Liver (tissue), 9 donors: Measurements from ENCODE around the gene NPW. TPM values are rescaled to one million over a fixed set of nuclear protein-coding genes. Genes with fewer than 3 reads are reported as not detected.

Experiments used
- DNase-seq: peaks from one replicate; pipeline ENCODE4 v3.0.0-alpha.2; 2017; ENCODE audit warnings: low spot score
- H3K27ac ChIP-seq, 2 donors: one replicate each; pipeline ENCODE4 v1.7.0; 2013; ENCODE audit warnings: inconsistent platforms in 2 of 2, low read length in 2 of 2, control low read depth in 1 of 2, low read depth in 1 of 2, mild to moderate bottlenecking in 1 of 2
- H3K27me3 ChIP-seq, 4 donors: one replicate each; pipeline versions ENCODE4 v1.6.1 to v1.7.0; 2013; ENCODE audit warnings: low read length in 3 of 4, inconsistent platforms in 1 of 4, mild to moderate bottlenecking in 1 of 4, moderate library complexity in 1 of 4; ENCODE audit not compliant: control insufficient read depth in 4 of 4, insufficient read depth in 4 of 4
- H3K36me3 ChIP-seq, 4 donors: one replicate each; pipeline versions ENCODE4 v1.6.1 to v1.7.0; 2013; ENCODE audit warnings: low read length in 3 of 4, mild to moderate bottlenecking in 3 of 4, low read depth in 1 of 4, moderate library complexity in 1 of 4; ENCODE audit not compliant: control insufficient read depth in 4 of 4, insufficient read depth in 3 of 4
- H3K4me1 ChIP-seq, 4 donors: one replicate each; pipeline versions ENCODE4 v1.6.1 to v1.7.0; 2013; ENCODE audit warnings: low read length in 3 of 4, mild to moderate bottlenecking in 3 of 4, moderate library complexity in 1 of 4; ENCODE audit not compliant: control insufficient read depth in 4 of 4, insufficient read depth in 4 of 4
- H3K4me3 ChIP-seq, 3 donors: one replicate each; pipeline versions ENCODE4 v1.6.1 to v1.7.0; 2013; ENCODE audit warnings: low read length in 3 of 3, control low read depth in 1 of 3, low read depth in 1 of 3, mild to moderate bottlenecking in 1 of 3
- H3K9ac ChIP-seq, 2 donors: one replicate each; pipeline ENCODE4 v1.7.0; 2013; ENCODE audit warnings: low read length in 2 of 2, mild to moderate bottlenecking in 2 of 2, moderate library complexity in 2 of 2, control low read depth in 1 of 2, low read depth in 1 of 2
- H3K9me3 ChIP-seq, 4 donors: one replicate each; pipeline versions ENCODE4 v1.6.1 to v1.7.0; 2013; ENCODE audit warnings: low read length in 3 of 4; ENCODE audit not compliant: control insufficient read depth in 4 of 4
- EGR1 ChIP-seq, 2 donors: IDR thresholded peaks; 2 replicates each; pipeline ENCODE4 v1.6.1; 2016 to 2018; ENCODE audit warnings: antibody characterized with exemption in 2 of 2, low read depth in 2 of 2
- FOXA1 ChIP-seq: IDR thresholded peaks from 2 replicates; pipeline ENCODE4 v1.6.1; 2016; ENCODE audit warnings: antibody characterized with exemption
- FOXA2 ChIP-seq: IDR thresholded peaks from 2 replicates; pipeline ENCODE4 v1.6.1; 2016; ENCODE audit warnings: antibody characterized with exemption
- GABPA ChIP-seq, 2 donors: IDR thresholded peaks in 1 of 2; conservative IDR thresholded peaks in 1 of 2; 2 replicates each; pipeline ENCODE4 v1.6.1; 2016; ENCODE audit warnings: antibody characterized with exemption in 2 of 2, mild to moderate bottlenecking in 1 of 2, moderate library complexity in 1 of 2
- HNF4A ChIP-seq, 2 donors: conservative IDR thresholded peaks; 2 replicates each; pipeline ENCODE4 v1.6.1; 2016; ENCODE audit warnings: antibody characterized with exemption in 2 of 2, mild to moderate bottlenecking in 2 of 2
- JUND ChIP-seq, 2 donors: IDR thresholded peaks; 2 replicates each; pipeline ENCODE4 v1.6.1; 2016; ENCODE audit warnings: antibody characterized with exemption in 2 of 2
- NR2F2 ChIP-seq: IDR thresholded peaks from 2 replicates; pipeline ENCODE4 v1.6.1; 2016; ENCODE audit warnings: antibody characterized with exemption
- RAD21 ChIP-seq, 2 donors: IDR thresholded peaks; 2 replicates each; pipeline ENCODE4 v1.6.1; 2016; ENCODE audit warnings: antibody characterized with exemption in 2 of 2, mild to moderate bottlenecking in 2 of 2
- RXRA ChIP-seq, 2 donors: IDR thresholded peaks; 2 replicates each; pipeline ENCODE4 v1.6.1; 2017 to 2018; ENCODE audit warnings: antibody characterized with exemption in 2 of 2, mild to moderate bottlenecking in 1 of 2
- SP1 ChIP-seq: IDR thresholded peaks from 2 replicates; pipeline ENCODE4 v1.6.1; 2018; ENCODE audit warnings: antibody characterized with exemption, mild to moderate bottlenecking
- TAF1 ChIP-seq: conservative IDR thresholded peaks from 2 replicates; pipeline ENCODE4 v1.6.1; 2016; ENCODE audit warnings: antibody characterized with exemption, mild to moderate bottlenecking
- YY1 ChIP-seq: IDR thresholded peaks from 2 replicates; pipeline ENCODE4 v1.6.1; 2016; ENCODE audit warnings: antibody characterized with exemption, mild to moderate bottlenecking
- WGBS: extraction: QIAGEN DNeasy Blood & Tissue Kit; methylation state at CpG from one replicate; pipeline ENCODE4 v1.1.7; 2013; 5-methylcytosine and 5-hydroxymethylcytosine counted together
- polyA plus RNA-seq, 2 donors: library from polyadenylated mRNA; stranded (reverse) in 1 of 2; unstranded in 1 of 2; fragments of 200-250 nt in 1 of 2; fragments of >200 nt in 1 of 2; fragmentation: Nextera tagmentation in 1 of 2; extraction: Ambion mirVana in 1 of 2; gene quantifications; one replicate each; pipeline versions ENCODE4 v1.2.1 to v1.2.3, GENCODE V29; 2013 to 2015
- total RNA-seq, 2 donors: library from RNA; depleted of rRNA; stranded (reverse); fragments of >200 nt; gene quantifications; one replicate each; pipeline ENCODE4 v1.2.3, GENCODE V29; 2014
- TF ChIP-seq, protein P1 (sequence below): IDR thresholded peaks from 2 replicates; pipeline ENCODE4 v1.6.1; 2016; ENCODE audit warnings: antibody characterized with exemption
- TF ChIP-seq, protein P2 (sequence below): IDR thresholded peaks from 2 replicates; pipeline ENCODE4 v1.6.1; 2016; ENCODE audit warnings: antibody characterized with exemption
- TF ChIP-seq, protein P3 (sequence below): IDR thresholded peaks from 2 replicates; pipeline ENCODE4 v1.6.1; 2016; ENCODE audit warnings: antibody characterized with exemption
- TF ChIP-seq, protein P4 (sequence below): fragments of 150-350 bp; IDR thresholded peaks from 2 replicates; pipeline ENCODE4 v1.5.1; 2017; ENCODE audit warnings: improper control_type of control experiment, low read depth, low read length; ENCODE audit not compliant: missing input control
- donor health status: healthy.
- donor health status: healthy.
- donor health status: healthy.
- donor health status: healthy.
- donor health status: healthy.

The NPW gene
- total and polyA plus RNA-seq, 4 donors: 1.3 to 20.6 (median 9.1) TPM

DNA sequence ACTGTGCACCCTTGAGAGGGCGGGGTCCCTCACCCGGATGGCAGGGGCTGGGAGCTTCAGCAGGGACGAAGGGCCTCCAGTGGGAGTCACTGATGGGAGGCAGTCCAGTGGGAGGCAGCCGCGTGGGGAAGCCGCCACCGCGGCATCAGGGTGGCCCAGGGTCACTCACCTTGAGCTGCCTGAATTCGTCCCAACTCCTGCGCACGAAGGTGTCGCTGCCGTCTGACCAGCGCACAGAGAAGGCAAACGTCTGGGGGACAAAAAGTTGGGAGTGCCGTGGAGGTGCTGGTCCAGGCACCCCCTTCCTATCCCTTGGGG, 38.9 kb upstream of the NPW start:
- no peak for TF ChIP-seq GABPA (IDR thresholded peaks at IDR 0.05 in 1 of 2, conservative IDR thresholded peaks at IDR 0.05 in 1 of 2)
- TF ChIP-seq TAF1: no peak
- TF ChIP-seq YY1: no peak
- TF ChIP-seq NR2F2: no peak
- no peak for TF ChIP-seq SP1
- no peak for TF ChIP-seq JUND (IDR thresholded peaks at IDR 0.05)
- TF ChIP-seq, protein P1, sequence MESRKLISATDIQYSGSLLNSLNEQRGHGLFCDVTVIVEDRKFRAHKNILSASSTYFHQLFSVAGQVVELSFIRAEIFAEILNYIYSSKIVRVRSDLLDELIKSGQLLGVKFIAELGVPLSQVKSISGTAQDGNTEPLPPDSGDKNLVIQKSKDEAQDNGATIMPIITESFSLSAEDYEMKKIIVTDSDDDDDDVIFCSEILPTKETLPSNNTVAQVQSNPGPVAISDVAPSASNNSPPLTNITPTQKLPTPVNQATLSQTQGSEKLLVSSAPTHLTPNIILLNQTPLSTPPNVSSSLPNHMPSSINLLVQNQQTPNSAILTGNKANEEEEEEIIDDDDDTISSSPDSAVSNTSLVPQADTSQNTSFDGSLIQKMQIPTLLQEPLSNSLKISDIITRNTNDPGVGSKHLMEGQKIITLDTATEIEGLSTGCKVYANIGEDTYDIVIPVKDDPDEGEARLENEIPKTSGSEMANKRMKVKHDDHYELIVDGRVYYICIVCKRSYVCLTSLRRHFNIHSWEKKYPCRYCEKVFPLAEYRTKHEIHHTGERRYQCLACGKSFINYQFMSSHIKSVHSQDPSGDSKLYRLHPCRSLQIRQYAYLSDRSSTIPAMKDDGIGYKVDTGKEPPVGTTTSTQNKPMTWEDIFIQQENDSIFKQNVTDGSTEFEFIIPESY: no peak
- TF ChIP-seq, protein P2, sequence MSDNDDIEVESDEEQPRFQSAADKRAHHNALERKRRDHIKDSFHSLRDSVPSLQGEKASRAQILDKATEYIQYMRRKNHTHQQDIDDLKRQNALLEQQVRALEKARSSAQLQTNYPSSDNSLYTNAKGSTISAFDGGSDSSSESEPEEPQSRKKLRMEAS: no peak
- TF ChIP-seq HNF4A (conservative IDR thresholded peaks at IDR 0.05): no peak
- no peak for TF ChIP-seq FOXA1
- peaks cover 4 to 30% (median 10%) of the 10 kb centered on the region in 4 donors for H3K36me3 ChIP-seq
- H3K27me3 ChIP-seq: no peaks in the 10 kb centered on the region
- no peak overlapping the region for H3K27ac ChIP-seq
- no peak overlapping the region for H3K9ac ChIP-seq
- H3K4me1 ChIP-seq: peaks cover 5 to 31% (median 17%) of the 10 kb centered on the region in 4 donors
- H3K9me3 ChIP-seq: no peaks in the 10 kb centered on the region
- no peak overlapping the region for H3K4me3 ChIP-seq
- 20% methylated on average over 16 of the region's 16 CpGs for WGBS
- no peak for DNase-seq

DNA sequence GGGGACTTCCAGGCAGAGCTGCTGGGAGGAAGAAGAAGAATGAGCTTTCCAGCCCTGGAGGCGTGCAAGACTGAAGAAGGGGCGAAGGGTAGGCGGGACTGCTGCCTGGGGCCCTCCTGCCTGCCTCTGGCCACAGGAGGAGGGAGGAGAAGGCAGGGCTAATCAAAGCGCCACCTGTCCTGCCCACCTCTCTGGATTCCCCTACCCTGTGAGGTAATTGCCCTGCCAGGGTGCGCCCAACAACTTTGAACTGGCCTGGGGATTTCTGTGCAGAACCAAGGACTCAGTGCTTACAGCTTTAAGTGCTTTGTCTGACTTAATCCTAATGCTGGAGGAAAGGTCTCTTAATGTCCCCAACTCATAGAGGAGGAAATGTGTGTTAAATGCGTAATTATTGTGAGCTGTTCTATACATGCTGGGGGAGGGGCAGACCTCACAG, 38.2 kb upstream of the NPW start, which contains the start of gene NOXO1:
TSS of gene NOXO1 (minus strand) at position 72 of the 439 bp plus-strand sequence. CDS start 290 bp downstream, outside the sequence.
- no peak for DNase-seq
- H3K27ac ChIP-seq: no peak within 1 kb of the TSS
- TF ChIP-seq, protein P3, sequence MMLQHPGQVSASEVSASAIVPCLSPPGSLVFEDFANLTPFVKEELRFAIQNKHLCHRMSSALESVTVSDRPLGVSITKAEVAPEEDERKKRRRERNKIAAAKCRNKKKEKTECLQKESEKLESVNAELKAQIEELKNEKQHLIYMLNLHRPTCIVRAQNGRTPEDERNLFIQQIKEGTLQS: no peak
- TF ChIP-seq RAD21 (IDR thresholded peaks at IDR 0.05) (no peak), JUND (IDR thresholded peaks at IDR 0.05) (no peak), RXRA (IDR thresholded peaks at IDR 0.05) (no peak), EGR1 (IDR thresholded peaks at IDR 0.05; ENCODE audit: low read depth in 2 of 2) (no peak), FOXA1 (no peak), GABPA (IDR thresholded peaks at IDR 0.05 in 1 of 2, conservative IDR thresholded peaks at IDR 0.05 in 1 of 2) (no peak), YY1 (no peak), FOXA2 (no peak), HNF4A (conservative IDR thresholded peaks at IDR 0.05) (no peak), SP1 (no peak)
- TF ChIP-seq, protein P1: no peak
- TF ChIP-seq, protein P2: no peak
- TF ChIP-seq, protein P4, sequence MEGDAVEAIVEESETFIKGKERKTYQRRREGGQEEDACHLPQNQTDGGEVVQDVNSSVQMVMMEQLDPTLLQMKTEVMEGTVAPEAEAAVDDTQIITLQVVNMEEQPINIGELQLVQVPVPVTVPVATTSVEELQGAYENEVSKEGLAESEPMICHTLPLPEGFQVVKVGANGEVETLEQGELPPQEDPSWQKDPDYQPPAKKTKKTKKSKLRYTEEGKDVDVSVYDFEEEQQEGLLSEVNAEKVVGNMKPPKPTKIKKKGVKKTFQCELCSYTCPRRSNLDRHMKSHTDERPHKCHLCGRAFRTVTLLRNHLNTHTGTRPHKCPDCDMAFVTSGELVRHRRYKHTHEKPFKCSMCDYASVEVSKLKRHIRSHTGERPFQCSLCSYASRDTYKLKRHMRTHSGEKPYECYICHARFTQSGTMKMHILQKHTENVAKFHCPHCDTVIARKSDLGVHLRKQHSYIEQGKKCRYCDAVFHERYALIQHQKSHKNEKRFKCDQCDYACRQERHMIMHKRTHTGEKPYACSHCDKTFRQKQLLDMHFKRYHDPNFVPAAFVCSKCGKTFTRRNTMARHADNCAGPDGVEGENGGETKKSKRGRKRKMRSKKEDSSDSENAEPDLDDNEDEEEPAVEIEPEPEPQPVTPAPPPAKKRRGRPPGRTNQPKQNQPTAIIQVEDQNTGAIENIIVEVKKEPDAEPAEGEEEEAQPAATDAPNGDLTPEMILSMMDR: no peak
- WGBS: 61% methylated on average over 6 of the region's 6 CpGs
- H3K9me3 ChIP-seq: no peaks in the 10 kb centered on the region
- no peaks in the 10 kb centered on the region for H3K27me3 ChIP-seq
- peaks cover 5 to 31% (median 17%) of the 10 kb centered on the region in 4 donors for H3K4me1 ChIP-seq
- no peak within 1 kb of the TSS for H3K9ac ChIP-seq
- H3K36me3 ChIP-seq: peaks cover 4 to 30% (median 6%) of the 10 kb centered on the region in 4 donors
- H3K4me3 ChIP-seq: no peak within 1 kb of the TSS
